Measurements from ENCODE around the gene CADPS2.

CADPS2 gene

GRCh38 chr7:122605929-122606328 lies 280.3 kb downstream of the CADPS2 start:
- DNase-seq (ENCODE audit: low read depth in 2 of 2) = no peak

- no peak for DNase-seq (ENCODE audit: low read depth in 2 of 2)
These were observed 282.0 kb downstream of the CADPS2 start for GRCh38 chr7:122604251-122604650.

- DNase-seq (ENCODE audit: low read depth in 2 of 2) = no peak
These were observed 283.5 kb downstream of the CADPS2 start for GRCh38 chr7:122602800-122603199.

- DNase-seq (ENCODE audit: low read depth in 2 of 2) = no peak
These were observed 285.6 kb downstream of the CADPS2 start for GRCh38 chr7:122600630-122601029.

GRCh38 chr7:122600042-122600441 lies 286.2 kb downstream of the CADPS2 start:
- DNase-seq (ENCODE audit: low read depth in 2 of 2) = no peak

GRCh38 chr7:122597277-122597676 lies 289.0 kb downstream of the CADPS2 start:
- no peak for DNase-seq (ENCODE audit: low read depth in 2 of 2)

GRCh38 chr7:122595885-122596284 lies 290.4 kb downstream of the CADPS2 start:
- no peak for DNase-seq (ENCODE audit: low read depth in 2 of 2)

GRCh38 chr7:122588621-122589020 lies 297.6 kb downstream of the CADPS2 start:
- DNase-seq (ENCODE audit: low read depth in 2 of 2) = no peak

- no peak for DNase-seq (ENCODE audit: low read depth in 2 of 2)
These were observed 301.5 kb downstream of the CADPS2 start for GRCh38 chr7:122584676-122585251.

GRCh38 chr7:122578350-122578749 lies 307.9 kb downstream of the CADPS2 start:
- no peak for DNase-seq (ENCODE audit: low read depth in 2 of 2)

- no peak for DNase-seq (ENCODE audit: low read depth in 2 of 2)
These were observed 308.7 kb downstream of the CADPS2 start for GRCh38 chr7:122577449-122578003.

GRCh38 chr7:122572706-122573105 lies 313.6 kb downstream of the CADPS2 start:
- no peak for DNase-seq (ENCODE audit: low read depth in 2 of 2)

- DNase-seq (ENCODE audit: low read depth in 2 of 2) = no peak
These were observed 324.9 kb downstream of the CADPS2 start for GRCh38 chr7:122561326-122561725.

GRCh38 chr7:122556873-122557542 lies 329.3 kb downstream of the CADPS2 start:
- DNase-seq (ENCODE audit: low read depth in 2 of 2) = no peak

GRCh38 chr7:122556219-122556618 lies 330.0 kb downstream of the CADPS2 start:
- no peak for DNase-seq (ENCODE audit: low read depth in 2 of 2)

GRCh38 chr7:122553761-122554160 lies 332.5 kb downstream of the CADPS2 start:
- DNase-seq (ENCODE audit: low read depth in 2 of 2) = no peak

GRCh38 chr7:122552769-122553168 lies 333.5 kb downstream of the CADPS2 start:
- no peak for DNase-seq (ENCODE audit: low read depth in 2 of 2)

- no peak for DNase-seq (ENCODE audit: low read depth in 2 of 2)
These were observed 335.7 kb downstream of the CADPS2 start for GRCh38 chr7:122550545-122550944.

- DNase-seq (ENCODE audit: low read depth in 2 of 2) = no peak
These were observed 336.7 kb downstream of the CADPS2 start for GRCh38 chr7:122549578-122549977.

- DNase-seq (ENCODE audit: low read depth in 2 of 2) = no peak
These were observed 339.8 kb downstream of the CADPS2 start for GRCh38 chr7:122546496-122546895.

- DNase-seq (ENCODE audit: low read depth in 2 of 2) = no peak
These were observed 341.8 kb downstream of the CADPS2 start for GRCh38 chr7:122544463-122544862.

- DNase-seq (ENCODE audit: low read depth in 2 of 2) = no peak
These were observed 342.4 kb downstream of the CADPS2 start for GRCh38 chr7:122543891-122544290.

- DNase-seq (ENCODE audit: low read depth in 2 of 2) = no peak
These were observed 343.1 kb downstream of the CADPS2 start for GRCh38 chr7:122543166-122543565.

Measured in stimulated activated CD4-positive, alpha-beta T cell treated with anti-CD3 and anti-CD28 coated beads, Interleukin-12 subunit alpha, Interleukin-12 subunit beta, amount 100 ng/mL, for 24 hours (primary cell).